ENCODE measurements around the gene PLXNA4.
A peak's percentile ranks its signal among the peaks of the same experiment; 100 is the strongest.

- TF ChIP-seq GATA2 (IDR thresholded peaks at IDR 0.05; ENCODE audit: low read depth, low read length), result peak; percentile 92
- peak; percentile 94 for TF ChIP-seq GATA3 (IDR thresholded peaks at IDR 0.05; ENCODE audit: low read depth, low read length)
These were observed 79.2 kb downstream of the PLXNA4 start for GRCh38 chr7:132497098-132497497.

Measured in SH-SY5Y (cell line).